Measurements from ENCODE around the gene DLL1.
A peak's percentile ranks its signal among the peaks of the same experiment; 100 is the strongest.

Gene DLL1

DNA sequence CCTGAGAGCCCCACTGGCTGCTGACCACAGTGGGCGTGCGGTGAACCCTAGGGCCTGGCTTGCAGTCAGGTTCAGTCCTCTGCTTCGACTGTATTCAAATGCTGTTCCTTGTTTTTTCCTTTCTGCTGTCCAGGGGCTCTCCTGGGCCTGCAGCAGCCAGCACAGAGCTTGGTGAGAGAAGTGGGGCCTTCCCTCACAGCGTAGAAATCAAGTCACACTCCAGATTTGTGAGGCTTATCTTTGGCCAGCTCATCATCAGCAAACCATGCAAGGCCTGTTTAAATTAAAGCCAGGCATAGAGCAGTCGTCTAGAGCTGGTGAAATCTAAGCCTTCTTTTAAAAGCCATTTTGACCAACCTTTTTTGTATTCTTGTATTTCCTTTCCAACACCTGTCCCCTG, 24.1 kb upstream of the DLL1 start:
- H3K4me3 ChIP-seq (ENCODE audit: low read depth, low read length): no peak overlapping the region
- CTCF ChIA-PET: no interaction called here
- TF ChIP-seq, protein P1, sequence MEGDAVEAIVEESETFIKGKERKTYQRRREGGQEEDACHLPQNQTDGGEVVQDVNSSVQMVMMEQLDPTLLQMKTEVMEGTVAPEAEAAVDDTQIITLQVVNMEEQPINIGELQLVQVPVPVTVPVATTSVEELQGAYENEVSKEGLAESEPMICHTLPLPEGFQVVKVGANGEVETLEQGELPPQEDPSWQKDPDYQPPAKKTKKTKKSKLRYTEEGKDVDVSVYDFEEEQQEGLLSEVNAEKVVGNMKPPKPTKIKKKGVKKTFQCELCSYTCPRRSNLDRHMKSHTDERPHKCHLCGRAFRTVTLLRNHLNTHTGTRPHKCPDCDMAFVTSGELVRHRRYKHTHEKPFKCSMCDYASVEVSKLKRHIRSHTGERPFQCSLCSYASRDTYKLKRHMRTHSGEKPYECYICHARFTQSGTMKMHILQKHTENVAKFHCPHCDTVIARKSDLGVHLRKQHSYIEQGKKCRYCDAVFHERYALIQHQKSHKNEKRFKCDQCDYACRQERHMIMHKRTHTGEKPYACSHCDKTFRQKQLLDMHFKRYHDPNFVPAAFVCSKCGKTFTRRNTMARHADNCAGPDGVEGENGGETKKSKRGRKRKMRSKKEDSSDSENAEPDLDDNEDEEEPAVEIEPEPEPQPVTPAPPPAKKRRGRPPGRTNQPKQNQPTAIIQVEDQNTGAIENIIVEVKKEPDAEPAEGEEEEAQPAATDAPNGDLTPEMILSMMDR (IDR thresholded peaks at IDR 0.05; ENCODE audit: insufficient read depth, low read length, missing control alignments): no peak

DNA sequence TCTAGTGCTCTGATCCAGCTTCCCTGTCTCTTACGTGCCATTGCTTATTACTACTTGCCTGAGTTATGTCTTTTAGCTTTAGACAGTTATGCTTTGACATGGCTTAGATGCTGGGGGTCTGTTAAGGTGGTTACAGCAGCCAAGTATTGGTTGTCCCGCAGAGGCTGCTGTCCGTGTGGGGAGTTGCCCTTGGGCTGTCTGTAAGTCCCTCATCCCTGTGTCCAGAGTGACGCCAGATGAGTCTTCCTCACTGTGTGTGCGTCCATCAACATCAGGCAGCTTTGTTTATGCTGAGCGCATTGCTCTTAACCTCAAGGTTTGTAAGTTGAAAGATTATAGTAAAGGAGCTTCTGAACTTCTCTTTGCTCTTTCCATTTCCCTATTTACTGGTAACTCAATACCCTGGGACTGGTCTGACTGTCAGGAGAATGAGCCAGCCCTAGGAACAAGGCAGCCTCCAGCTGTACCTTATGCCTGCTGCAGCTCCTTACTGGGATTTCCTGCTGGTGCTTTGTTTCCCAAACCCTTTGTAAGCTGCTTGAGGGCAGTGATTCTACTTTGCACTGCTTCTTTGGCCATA, 22.9 kb upstream of the DLL1 start:
- H3K4me3 ChIP-seq (ENCODE audit: low read depth, low read length): no peak overlapping the region
- POLR2A ChIA-PET: no interaction called here
- CTCF ChIA-PET: interaction anchor here (2.8 kb wide), 1 partner anchor 203 kb away, joined by 9 read pairs; no protein-coding TSS in a partner anchor
- TF ChIP-seq, protein P1 (IDR thresholded peaks at IDR 0.05; ENCODE audit: insufficient read depth, low read length, missing control alignments): no peak
- DNase-seq (ENCODE audit: low read depth, low spot score): no peak

More for the DNA sequence above, 24.1 kb upstream of the DLL1 start:
- POLR2A ChIA-PET: no interaction called here
- DNase-seq (ENCODE audit: low read depth, low spot score): no peak

DNA sequence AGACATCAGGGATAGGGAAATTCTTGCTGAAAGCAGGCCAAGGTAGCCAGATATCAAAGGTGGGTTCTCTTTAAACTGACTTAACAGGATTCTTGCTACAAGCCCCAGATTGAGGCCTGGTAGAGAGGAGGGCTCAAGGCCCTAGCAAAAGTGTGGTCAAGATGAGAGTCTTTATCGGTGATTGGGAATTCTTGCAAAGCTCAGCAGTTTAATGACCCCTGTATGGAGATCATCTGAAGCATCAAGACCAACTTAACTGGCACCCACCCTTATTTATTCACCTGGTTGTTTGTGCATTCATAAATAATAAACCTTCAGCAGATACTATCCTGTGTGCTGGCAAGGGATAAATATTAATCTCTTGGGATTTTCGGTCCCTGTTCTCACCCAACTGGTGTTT, 22.0 kb upstream of the DLL1 start:
- H3K4me3 ChIP-seq (ENCODE audit: low read depth, low read length): no peak overlapping the region
- TF ChIP-seq, protein P1 (IDR thresholded peaks at IDR 0.05; ENCODE audit: insufficient read depth, low read length, missing control alignments): no peak
- DNase-seq (ENCODE audit: low read depth, low spot score): no peak
- POLR2A ChIA-PET: no interaction called here
- CTCF ChIA-PET: interaction anchor here (2.8 kb wide), 1 partner anchor 204 kb away, joined by 9 read pairs; no protein-coding TSS in a partner anchor

DNA sequence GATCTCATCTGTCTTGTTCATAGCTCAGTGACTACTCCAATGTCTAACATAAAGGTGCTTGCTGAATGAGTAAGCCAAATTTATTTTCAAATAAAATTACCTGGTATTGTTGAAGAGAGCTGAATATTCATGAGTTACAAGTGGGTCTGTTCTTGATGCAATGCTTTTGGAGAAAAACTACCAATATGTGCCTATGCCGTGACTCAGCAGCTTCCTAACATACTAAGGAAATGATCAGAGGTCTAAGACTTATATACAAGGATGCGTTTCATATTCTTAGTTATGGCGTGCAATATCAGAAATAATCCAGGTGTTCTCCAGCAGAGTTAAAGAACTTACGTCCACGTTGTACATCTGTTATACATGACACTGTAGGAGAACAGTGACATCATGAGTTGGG, 20.8 kb upstream of the DLL1 start:
- CTCF ChIA-PET: interaction anchor here (1.1 to 2.8 kb wide), 2 partner anchors 62 to 206 kb away, joined by 3 to 9 read pairs; no protein-coding TSS in a partner anchor
- no peak overlapping the region for H3K4me3 ChIP-seq (ENCODE audit: low read depth, low read length)
- TF ChIP-seq, protein P1 (IDR thresholded peaks at IDR 0.05; ENCODE audit: insufficient read depth, low read length, missing control alignments): no peak
- no peak for DNase-seq (ENCODE audit: low read depth, low spot score)
- POLR2A ChIA-PET: no interaction called here

DNA sequence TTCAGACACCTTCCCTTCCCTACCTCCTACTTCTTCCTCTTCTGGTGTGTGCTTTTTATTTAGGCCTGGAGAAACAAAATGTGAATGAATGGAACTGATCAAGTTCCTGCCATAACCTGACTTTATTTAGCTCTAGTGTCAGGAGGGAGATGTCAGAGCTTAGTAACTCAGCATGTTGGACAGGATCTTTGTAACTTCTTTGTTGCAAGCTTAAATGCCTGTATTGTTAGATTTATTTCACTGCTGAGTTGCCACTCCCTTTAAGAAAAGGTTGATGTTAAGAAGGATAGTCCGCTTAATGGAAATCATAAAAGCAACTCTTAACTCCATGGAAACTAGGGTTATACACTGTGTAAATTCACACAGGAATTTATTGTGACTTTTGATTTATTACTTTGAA, 17.9 kb upstream of the DLL1 start:
- CTCF ChIA-PET: interaction anchor here (1.5 to 2.0 kb wide), 4 partner anchors 9 to 477 kb away, joined by 4 to 7 read pairs (median 4); partner anchors contain the start of gene DLL1
- POLR2A ChIA-PET: no interaction called here
- no peak overlapping the region for H3K4me3 ChIP-seq (ENCODE audit: low read depth, low read length)
- DNase-seq (ENCODE audit: low read depth, low spot score): no peak
- TF ChIP-seq, protein P1 (IDR thresholded peaks at IDR 0.05; ENCODE audit: insufficient read depth, low read length, missing control alignments): no peak

DNA sequence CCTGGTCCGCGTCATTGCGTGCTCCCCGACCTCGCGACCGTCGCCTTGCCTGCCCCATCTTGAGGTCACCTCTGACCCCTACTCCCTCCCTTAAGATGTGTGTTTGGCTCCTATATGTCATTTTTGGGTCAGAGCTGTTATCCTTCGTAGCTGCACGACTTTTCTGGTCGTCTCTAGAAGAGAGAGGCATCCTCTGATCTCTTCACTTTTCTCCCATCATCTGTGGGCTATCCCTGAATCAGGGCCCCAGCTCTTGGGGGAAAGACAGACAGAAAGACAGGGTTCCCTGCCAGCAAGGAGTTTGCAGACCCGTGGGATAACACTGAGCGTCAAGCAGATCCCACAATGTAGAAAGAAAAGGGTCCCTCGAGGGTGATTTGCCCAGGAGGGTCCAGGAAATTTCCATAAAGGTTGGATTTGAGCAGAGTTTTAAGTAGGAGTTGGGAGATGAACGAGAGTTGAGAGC, 16.2 kb upstream of the DLL1 start:
- CTCF ChIA-PET: interaction anchor here (1.1 to 1.6 kb wide), 2 partner anchors 100 to 475 kb away, joined by 3 to 4 read pairs; no protein-coding TSS in a partner anchor
- POLR2A ChIA-PET: no interaction called here
- peak overlapping the region; percentile 99 for H3K4me3 ChIP-seq (ENCODE audit: low read depth, low read length)

More for the DNA sequence above, 16.2 kb upstream of the DLL1 start:
- no peak for DNase-seq (ENCODE audit: low read depth, low spot score)
- TF ChIP-seq, protein P1 (IDR thresholded peaks at IDR 0.05; ENCODE audit: insufficient read depth, low read length, missing control alignments): no peak

All from AG04449 (cell line).